D721Med (cell line): ENCODE measurements around the gene NFKBIL1.

Experiments used
- DNase-seq: peaks from one replicate; pipeline ENCODE4 v3.0.0; 2011; ENCODE audit warnings: low spot score; ENCODE audit not compliant: insufficient read length
- FAIRE-seq: peaks from 2 replicates; lab custom pipeline; 2011; peaks lifted over from hg19 to GRCh38; lab: Jason Lieb, UNC
- CTCF ChIP-seq: IDR thresholded peaks from 2 replicates; pipeline ENCODE4 v1.5.1; 2012; ENCODE audit warnings: mild to moderate bottlenecking, control low read depth; ENCODE audit not compliant: insufficient read depth; ENCODE audit errors: missing control alignments

Gene NFKBIL1

GRCh38 chr6:31531162-31531561 is 16.2 kb upstream of the NFKBIL1 start:
- no peak for TF ChIP-seq CTCF
- FAIRE-seq (no peak), DNase-seq (no peak)

GRCh38 chr6:31531771-31532643 is 15.4 kb upstream of the NFKBIL1 start:
- no peak for DNase-seq
- no peak for TF ChIP-seq CTCF
- no peak for FAIRE-seq

- no peak for DNase-seq
- FAIRE-seq, result no peak
- no peak for TF ChIP-seq CTCF
Measured at GRCh38 chr6:31532644-31533454, 14.6 kb upstream of the NFKBIL1 start.

GRCh38 chr6:31533455-31533841 is 14.0 kb upstream of the NFKBIL1 start:
- no peak for TF ChIP-seq CTCF
- no peak for DNase-seq
- FAIRE-seq, result no peak

GRCh38 chr6:31534011-31534410 is 13.4 kb upstream of the NFKBIL1 start:
- FAIRE-seq (no peak), DNase-seq (no peak)
- no peak for TF ChIP-seq CTCF

GRCh38 chr6:31534521-31535040 is 12.8 kb upstream of the NFKBIL1 start:
- no peak for DNase-seq
- FAIRE-seq, result no peak

More at GRCh38 chr6:31534521-31535040, 12.8 kb upstream of the NFKBIL1 start:
- TF ChIP-seq CTCF, result no peak
